ENCODE measurements around the gene ATP2B2.

- TF ChIP-seq, protein P1, sequence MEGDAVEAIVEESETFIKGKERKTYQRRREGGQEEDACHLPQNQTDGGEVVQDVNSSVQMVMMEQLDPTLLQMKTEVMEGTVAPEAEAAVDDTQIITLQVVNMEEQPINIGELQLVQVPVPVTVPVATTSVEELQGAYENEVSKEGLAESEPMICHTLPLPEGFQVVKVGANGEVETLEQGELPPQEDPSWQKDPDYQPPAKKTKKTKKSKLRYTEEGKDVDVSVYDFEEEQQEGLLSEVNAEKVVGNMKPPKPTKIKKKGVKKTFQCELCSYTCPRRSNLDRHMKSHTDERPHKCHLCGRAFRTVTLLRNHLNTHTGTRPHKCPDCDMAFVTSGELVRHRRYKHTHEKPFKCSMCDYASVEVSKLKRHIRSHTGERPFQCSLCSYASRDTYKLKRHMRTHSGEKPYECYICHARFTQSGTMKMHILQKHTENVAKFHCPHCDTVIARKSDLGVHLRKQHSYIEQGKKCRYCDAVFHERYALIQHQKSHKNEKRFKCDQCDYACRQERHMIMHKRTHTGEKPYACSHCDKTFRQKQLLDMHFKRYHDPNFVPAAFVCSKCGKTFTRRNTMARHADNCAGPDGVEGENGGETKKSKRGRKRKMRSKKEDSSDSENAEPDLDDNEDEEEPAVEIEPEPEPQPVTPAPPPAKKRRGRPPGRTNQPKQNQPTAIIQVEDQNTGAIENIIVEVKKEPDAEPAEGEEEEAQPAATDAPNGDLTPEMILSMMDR (IDR thresholded peaks at IDR 0.05) = no peak
- no peak for TF ChIP-seq POLR2A (IDR thresholded peaks at IDR 0.05)
Observed at GRCh38 chr3:10532939-10533736, 27.8 kb upstream of the ATP2B2 start.

Data from right lobe of liver (tissue), 4 donors.